Measurements from ENCODE around the gene LZTS2.
A peak's percentile ranks its signal among the peaks of the same experiment; 100 is the strongest.

Gene LZTS2

DNA sequence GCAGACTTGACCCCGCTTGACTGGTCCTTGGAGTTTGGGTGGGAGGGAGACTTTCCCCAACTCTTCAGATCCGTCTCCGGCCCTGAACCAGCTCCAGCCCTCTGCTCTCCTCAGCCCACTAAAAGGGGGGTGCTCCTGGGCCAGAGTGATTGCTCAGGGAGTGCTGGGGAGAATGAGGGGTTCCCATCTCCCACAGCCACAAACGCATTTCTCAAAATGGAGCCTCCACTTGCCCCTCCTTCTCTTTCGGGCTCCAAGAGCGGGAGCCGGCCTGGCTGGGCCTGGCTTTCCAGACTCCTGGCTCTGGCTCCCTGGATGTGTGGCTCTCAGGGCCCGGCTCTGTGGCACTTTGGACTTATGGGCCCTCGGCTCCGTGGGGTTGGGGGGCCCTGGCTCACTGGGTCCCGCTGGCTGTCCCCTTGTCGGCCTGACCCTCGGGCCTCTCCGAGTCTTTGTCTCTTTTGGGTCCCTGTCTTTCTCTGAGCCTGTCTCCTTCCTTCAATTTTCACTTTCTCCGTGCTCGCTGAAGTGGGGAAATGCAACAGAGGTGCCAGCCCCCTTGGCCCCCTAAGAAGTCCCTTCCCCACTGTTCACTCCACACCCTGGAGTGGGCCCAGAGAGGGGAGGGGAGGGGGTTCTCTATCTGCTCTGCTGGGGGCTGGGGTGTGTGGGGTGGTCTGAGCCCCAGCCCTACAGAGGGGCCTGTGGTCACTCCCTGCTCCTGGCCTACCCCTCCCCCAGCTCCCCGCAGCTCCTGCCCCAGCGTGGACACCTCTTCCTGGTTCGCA, 713 bp downstream of the LZTS2 start:
- no peak for DNase-seq

DNA sequence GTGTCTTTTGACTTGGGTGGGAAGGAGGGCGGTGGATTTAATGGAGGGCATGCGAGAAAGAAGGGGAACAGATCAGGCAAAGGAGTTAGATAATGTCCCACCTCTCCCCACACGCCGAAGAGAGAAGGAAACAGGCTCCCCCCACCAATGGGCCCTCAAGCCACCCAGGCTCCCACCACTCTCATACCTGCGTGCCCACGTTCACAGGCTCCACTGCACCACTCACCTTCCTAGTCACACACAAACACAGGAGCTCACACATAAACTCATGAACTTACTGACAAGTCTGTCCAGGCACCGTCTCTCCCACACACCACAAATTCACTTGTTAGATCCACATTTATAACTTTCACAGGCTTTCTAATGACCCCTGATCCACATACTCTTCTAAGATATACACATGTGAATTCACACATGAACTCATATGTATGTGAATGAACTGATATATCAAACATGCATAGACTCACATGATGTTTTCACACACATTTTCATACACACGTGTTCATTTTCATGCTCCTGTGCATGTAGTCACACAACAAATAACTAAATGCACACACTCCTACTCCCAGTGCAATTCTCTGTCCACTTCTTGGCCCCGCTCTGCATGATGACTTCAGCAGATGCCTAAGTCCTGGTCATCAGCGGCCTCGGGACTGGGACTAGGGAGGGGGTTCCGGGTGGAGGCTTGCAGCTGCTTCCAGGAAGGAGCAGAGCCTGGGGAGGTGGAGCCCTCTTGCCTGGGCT, 1.5 kb downstream of the LZTS2 start:
- peak; percentile 50 for DNase-seq

DNA sequence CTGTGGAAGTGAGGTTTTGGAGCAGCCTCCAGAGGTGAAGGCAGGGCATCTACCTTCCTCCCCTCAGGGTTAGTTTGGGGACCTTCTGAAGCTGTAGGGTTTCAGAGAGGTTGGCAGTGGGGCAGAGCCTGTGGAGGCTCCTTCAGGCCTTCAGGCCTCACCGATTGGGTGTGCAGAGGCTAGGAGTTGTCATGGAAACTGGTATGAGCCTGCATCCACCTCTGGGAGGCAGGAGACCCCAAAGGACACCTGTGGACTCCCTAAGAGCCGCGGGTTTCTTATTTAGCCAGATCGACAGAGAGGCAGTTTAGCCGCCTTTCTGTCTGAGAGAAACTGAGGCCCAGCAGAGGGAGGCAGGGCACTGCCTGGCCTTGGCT, 2.0 kb downstream of the LZTS2 start:
- DNase-seq: no peak

DNA sequence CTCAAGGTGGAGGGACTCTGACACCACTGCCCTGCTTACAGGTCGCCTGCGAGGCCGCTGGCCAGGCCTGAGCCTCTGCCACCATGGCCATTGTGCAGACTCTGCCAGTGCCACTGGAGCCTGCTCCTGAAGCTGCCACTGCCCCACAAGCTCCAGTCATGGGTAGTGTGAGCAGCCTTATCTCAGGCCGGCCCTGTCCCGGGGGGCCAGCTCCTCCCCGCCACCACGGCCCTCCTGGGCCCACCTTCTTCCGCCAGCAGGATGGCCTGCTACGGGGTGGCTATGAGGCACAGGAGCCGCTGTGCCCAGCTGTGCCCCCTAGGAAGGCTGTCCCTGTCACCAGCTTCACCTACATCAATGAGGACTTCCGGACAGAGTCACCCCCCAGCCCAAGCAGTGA, 2.8 kb downstream of the LZTS2 start:
- no peak for DNase-seq

DNA sequence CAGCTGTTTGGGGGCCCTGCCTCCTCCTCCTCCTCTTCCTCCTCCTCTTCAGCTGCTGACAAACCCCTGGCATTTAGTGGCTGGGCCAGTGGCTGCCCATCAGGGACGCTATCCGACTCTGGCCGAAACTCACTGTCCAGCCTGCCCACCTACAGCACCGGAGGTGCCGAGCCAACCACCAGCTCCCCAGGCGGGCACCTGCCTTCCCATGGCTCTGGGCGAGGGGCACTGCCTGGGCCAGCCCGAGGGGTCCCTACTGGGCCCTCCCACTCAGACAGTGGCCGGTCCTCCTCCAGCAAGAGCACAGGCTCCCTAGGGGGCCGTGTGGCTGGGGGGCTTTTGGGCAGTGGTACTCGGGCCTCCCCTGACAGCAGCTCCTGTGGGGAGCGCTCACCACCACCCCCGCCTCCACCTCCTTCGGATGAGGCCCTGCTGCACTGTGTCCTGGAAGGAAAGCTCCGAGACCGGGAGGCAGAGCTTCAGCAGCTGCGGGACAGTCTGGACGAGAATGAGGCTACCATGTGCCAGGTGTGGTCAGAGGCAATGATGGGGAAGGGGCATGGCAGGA, 4.1 kb downstream of the LZTS2 start:
- DNase-seq: no peak

DNA sequence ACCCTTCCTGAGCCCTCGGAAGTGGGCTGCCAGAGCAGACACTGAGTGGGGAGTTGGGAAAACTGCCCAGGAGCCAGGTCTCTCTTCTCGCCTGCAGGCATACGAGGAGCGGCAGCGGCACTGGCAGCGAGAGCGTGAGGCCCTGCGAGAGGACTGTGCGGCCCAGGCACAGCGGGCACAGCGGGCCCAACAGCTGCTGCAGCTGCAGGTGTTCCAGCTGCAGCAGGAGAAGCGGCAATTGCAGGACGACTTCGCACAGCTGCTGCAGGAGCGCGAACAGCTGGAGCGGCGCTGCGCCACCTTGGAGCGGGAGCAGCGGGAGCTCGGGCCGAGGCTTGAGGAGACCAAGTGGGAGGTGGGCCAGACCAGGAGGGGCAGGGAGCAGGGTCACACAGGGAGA, 5.8 kb downstream of the LZTS2 start:
- DNase-seq: no peak

DNA sequence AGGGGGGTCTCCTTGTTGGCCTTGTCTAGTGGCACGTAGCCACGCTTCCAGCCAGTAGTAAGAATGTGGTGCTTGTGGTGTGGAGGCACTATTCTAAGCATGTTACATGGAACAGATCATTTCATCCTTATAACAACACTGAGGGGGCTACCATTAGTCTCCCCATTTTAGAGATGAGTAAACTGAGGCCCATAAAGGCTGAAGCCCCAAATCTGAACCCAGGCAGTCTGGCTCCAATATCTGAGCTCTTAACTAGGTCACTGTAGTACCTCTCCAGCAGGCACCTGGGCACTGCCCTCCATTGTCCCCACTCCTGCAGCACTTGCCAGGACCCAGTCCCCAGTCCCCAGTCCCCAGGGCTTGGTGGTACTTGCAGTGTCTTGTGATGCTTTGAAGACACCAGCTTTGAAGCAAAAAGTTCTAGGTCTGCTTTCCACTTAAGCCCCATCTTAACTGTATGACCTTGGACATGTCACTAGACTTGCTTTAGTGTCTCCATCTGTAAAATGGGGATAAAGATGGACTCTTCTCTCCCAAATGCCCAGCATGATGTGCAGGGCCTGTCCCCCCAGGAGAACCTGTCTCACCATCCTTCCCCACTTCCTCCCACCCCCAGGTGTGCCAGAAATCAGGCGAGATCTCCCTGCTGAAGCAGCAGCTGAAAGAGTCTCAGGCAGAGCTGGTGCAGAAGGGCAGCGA, 6.4 kb downstream of the LZTS2 start:
- no peak for DNase-seq

DNA sequence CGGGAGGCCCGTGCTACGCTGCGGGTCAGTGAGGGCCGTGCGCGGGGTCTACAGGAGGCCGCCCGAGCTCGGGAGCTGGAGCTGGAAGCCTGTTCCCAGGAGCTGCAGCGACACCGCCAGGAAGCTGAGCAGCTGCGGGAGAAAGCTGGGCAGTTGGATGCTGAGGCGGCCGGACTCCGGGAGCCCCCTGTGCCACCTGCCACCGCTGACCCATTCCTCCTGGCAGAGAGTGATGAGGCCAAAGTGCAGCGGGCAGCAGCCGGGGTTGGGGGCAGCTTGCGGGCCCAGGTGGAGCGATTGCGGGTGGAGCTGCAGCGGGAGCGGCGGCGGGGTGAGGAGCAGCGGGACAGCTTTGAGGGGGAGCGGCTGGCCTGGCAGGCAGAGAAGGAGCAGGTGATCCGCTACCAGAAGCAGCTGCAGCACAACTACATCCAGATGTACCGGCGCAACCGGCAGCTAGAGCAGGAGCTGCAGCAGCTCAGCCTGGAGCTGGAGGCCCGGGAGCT, 7.0 kb downstream of the LZTS2 start:
- DNase-seq: no peak

DNA sequence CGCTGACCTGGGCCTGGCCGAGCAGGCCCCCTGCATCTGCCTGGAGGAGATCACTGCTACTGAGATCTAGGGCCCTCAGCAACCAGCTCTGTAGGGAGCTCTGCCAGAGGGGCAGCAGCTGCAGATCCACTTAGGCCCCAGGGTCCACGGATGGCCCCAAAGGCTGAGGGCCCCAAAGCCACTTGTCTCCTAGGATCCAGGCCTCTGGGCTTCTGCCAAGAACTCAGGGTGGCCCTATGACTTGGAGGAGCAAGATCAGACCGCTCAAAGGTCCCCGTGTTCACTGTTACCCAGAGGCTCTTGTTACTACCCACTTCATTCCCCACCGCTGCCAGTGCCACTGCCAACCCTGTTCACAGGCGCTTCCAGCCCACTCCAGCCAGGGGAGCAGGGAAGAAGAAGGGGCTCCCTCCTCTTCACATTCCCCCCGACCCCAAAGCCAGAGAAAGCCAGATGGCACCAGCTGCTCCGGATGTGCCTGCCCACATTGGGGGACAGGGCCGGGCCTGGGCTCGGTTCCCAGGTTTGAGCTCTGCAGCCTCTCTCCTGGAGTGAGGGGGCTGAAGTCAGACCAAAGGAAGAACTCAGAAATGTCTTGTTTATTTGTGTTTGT, 7.6 kb downstream of the LZTS2 start:
- no peak for DNase-seq

DNA sequence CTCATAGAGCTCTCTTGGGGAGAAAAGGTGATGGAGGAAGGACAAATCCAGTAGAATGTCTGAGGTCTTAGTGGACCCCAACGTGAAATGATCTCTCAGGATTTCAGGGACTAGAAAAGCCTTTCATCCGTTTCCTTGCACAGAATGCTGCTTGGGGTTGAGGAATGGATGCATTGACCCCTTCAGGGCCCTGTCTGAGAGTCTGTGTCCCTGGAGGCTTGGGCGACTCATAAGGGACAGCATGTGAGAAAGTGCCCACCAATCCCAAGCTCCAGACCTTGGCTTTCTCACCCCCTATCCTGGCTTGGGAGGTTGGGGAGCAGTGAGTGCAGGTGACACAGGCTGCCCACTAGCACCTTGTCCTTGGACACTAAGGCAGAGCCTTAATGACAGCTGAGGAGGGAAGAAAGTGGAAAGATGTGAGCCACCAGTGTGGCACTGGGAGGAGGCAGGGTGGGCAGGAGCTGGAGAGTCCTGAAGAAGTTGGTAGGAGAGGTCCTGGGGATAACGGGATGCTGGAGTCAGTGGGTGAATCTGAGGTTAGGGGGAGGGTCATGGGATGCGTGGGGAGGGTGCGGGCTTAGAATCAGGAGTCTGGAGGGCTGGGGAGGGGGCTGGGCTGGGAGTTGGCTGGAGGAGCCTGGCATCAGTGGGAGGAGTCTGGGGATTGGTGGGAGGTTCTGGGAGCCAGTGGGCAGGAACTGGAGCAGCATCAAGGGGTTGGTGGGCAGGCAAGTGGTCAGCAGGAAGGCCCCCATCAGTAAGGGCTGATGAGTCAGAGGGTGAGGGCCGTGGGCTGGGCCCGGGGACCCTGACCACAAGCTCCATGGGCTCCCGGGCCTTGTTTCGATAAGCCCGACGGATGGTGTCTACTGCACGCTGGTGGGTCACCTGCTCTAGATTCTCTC, 8.6 kb downstream of the LZTS2 start:
- no peak for DNase-seq

DNA sequence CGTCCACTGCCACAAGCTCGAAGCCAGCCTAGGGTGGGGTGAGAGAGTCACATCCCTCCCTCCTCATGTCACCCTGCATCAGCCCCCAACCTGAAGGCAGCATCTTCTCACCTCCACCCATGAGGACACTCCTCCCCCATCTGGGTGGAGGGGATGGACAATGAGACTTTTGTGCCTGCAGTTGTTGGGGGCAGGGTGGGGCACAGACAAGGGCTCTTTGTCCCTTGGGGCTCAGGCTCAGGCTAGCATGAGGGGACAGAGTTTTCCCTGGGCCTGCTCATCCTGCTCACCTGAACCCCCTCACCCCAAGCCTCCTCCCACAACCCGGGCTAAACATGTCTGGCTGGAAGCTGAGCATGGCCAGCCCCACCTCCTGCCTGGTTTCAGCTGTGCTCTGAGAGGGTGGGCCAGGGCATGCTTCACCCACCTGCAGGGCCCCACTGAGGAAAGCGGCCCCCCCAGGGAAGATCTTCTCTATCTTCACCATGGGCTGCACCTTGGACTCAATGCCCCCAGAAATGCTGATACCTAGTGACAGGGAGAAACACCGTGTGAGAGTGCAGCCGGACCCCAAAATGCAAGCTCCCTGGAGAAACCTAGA, 9.3 kb downstream of the LZTS2 start:
- no peak for DNase-seq

DNA sequence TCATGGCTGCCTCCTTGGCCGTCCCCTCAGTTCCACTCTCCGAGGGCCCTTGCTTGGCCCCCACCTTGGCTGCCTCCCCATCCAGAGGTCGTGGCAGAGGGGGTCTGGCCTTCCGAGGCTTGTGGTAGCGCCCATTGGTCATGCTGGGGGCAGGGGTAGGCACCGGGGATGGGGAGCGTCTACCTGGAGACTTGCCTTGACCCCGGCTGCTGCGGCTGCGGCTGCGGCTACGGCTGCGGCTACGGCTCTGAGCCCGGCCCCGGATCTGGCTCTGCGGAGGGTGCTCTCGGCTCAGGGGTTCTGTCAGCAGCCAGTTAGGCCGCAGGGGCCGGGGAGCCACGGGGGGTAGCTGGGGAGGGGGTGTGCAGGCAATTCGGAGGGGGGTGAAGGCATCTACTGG, 10.7 kb downstream of the LZTS2 start:
- DNase-seq: no peak

DNA sequence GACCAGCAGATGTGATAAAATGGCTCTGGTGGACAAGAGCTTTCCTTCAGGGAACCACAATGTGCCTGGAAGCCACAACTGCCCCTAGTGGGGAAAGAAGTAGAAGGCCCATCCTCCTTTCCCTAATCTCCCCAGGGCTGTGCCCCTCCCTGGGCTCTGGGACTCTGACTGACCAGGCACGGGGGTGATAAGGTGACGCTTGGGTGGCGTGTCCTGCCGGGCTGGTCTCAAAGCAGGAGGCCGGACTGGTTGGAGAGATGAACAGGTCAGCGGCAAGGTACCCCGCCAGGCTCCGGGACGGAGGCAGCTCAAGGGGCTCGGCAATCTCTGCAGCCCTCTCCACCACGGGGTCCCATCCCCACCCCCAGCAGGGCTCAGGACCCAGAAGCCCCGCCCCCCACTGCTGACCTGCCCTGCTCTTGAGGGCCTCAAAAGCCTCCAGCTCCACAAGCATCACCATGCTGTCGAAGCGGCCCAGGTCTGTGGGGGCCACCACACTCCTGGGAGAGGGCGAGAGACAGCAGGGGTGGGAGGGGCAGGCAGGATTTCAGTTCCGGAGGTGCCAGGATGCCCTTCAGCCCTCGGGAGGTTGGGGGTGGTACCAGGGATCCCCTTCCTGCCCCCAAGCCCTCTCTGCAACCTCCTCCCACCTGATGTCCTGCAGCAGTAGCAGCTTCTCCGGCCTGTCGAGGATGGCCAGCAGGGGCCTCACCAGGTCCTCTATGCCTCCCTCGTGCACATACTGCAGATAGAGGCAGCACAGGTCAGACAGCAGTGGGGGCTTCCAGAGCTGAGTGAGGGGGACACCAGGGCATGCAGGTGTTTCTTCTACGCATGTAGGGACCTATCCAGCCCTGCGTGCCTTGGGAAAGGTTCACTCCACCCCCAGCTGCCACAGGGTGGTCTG, 12.2 kb downstream of the LZTS2 start:
- DNase-seq: peak; percentile 9

DNA sequence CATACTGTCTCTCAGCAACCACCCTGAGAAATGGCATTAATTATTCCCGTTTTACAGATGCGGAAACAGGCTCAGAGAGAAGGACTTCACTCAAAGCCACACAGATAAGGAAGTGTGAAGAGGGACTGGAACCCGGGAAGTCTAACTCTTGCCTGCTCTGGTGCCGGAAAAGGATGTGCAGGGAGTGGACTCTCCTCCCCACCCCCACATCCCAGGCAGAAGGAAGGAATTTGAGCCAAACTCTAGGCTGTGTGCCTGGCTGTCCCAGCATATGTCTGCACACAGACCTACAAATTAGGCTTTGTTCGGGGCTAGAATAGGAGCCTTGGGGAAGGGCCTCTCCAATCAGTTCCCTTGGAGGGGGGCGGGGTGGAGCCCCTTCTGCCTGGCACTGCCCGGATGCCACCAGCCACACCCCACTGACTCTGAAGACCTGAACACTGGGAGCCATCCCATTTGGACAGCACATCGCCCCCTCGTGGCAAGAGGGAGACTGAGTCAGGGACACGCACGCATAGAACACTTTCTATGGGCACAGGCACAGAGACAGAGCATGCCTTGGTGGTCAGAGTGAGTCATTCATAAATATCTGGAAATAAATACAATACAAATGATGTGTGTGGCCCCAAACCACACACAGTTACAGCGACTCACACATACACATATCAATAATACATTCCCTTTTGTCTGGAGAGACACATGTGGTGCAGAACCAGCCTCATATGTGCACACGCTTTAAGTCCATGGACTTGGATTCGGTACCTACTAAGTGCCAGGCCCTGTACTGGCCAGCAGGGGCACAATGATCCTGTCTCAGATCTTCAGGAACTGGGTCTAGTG, 13.1 kb downstream of the LZTS2 start:
- DNase-seq: peak; percentile 99

DNA sequence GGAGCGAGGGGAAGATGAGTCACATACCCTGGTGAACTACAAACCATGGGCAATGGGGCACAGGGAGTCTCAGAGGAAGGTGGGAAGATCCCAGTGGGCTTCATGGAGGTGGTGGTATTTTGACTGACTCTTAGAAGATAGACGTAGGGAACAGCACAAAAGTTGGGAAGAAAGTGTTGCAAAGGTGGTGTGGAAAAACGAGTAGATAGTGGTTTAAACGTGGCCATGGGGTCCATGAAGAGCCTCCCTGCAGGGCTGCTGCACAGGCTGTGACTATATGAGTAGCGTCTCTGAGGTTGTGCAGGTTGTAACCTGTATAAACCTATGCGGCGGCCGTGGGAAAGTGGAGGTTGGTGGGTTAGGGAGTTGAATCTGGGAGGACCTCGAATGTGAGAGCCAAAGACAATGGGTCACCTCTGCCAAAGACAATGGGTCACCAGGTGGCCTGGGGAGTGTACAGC, 13.8 kb downstream of the LZTS2 start:
- DNase-seq: no peak

DNA sequence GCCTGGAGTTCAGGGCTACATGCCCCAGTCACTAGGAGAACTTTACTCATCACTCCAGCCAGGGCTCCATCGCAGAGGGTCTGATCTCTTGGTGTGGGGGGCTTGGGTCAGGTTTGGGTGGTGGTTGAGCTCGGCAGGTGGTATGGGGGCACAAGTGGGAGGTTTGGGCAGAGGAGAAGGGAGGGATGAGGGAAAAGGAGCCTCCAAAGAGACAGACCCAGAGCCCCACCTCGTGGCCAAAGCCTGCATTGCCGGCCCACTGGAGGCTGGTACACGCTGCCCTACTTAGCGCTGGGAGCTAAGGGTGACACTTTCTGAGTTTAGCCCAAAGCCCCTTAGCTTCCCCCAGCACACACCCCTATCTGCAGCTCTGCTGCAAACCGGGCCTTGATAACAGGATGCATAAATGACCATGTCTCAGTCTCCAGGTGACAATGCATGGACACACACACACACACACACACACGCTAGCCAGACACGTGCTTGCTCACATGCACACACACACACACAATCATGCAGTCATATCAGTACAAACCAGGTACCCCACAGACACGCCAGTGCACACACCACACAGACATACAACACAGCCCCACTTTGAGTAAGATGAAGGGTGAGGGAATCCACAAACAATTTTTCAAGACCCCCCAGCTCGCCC, 14.7 kb downstream of the LZTS2 start:
- DNase-seq: peak; percentile 55

DNA sequence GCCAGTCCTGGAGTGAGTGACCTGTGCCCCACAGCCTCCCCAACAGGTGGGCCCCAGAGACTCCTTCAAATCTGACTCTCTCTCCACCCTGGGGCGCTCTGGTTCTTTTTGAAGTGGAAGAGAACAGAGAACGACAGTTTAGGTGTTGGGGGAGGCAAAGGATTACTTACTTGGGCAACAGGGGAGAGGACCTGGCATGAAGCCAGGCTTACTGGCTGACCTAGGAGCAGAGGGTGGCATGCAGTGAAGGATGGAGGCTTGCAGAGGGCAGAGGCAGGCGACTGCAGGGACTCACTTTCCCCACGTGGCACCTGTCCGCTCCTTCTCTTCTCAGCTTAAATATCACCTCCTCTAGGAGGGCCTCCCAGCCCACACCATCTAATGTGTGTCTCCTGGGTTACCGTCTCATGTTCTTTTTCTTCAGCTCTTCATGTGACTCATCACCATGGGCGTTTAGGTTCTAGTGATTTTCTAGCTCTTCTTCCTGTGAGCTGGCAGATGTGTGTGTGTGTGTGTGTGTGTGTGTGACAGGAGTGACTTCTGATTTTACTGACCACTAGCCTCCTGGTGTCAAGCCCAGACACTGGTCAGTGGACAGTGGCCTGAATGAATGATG, 15.5 kb downstream of the LZTS2 start:
- peak; percentile 88 for DNase-seq

DNA sequence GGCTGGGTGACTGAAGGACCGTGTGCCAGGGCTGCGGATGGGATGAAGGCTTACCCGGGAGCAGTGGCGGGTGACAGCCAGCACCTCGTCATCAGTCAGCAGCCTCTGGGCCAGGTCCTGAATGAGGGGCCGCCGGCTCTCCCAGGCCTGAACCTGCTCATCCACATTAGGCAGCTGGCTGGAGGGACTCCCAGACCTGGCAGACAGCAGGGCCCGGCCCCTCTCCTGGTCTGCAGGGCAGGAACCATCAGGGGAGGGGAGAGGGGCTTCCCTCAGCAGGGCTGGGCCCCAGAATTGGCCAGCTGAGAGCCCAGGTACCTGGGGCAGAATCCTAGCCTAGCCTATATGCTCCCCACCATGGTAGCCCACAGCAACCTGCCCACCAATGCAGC, 16.0 kb downstream of the LZTS2 start:
- no peak for DNase-seq

Measured in kidney glomerular epithelial cell (primary cell).